K562 (cell line): ENCODE measurements around the gene CDC42SE2. TPM values are rescaled to one million over a fixed set of nuclear protein-coding genes. Genes with fewer than 3 reads are reported as not detected.
A peak's percentile ranks its signal among the peaks of the same experiment; 100 is the strongest.

Source experiments
- ATF2 ChIP-seq: sonication (generic); formaldehyde crosslinking; IDR thresholded peaks from 2 replicates; pipeline ENCODE4 v1.8.1; 2022; ENCODE audit warnings: missing genetic modification reagents
- CEBPG ChIP-seq, 3 experiments: fragments of 200-800 bp in 1 of 3; sonication (Bioruptor generic) in 1 of 3; sonication (generic) in 1 of 3; formaldehyde crosslinking in 1 of 3; IDR thresholded peaks in 2 of 3; conservative IDR thresholded peaks in 1 of 3; 2 replicates each; pipeline versions ENCODE4 v1.6.1 to v1.8.0; 2016 to 2022; ENCODE audit warnings: missing compliant biosample characterization in 2 of 3, missing genetic modification characterization in 2 of 3, mild to moderate bottlenecking in 1 of 3, missing genetic modification reagents in 1 of 3
- FIP1L1 ChIP-seq: fragments of 200-400 bp; formaldehyde crosslinking; IDR thresholded peaks from 2 replicates; pipeline ENCODE4 v1.6.1; 2018; ENCODE audit warnings: mild to moderate bottlenecking, low read depth, low read length; ENCODE audit not compliant: poor library complexity, severe bottlenecking
- GABPA ChIP-seq: fragments of 200-800 bp; sonication (Bioruptor generic); conservative IDR thresholded peaks from 2 replicates; pipeline ENCODE4 v1.6.1; 2016; ENCODE audit warnings: low read depth, missing genetic modification characterization, missing compliant biosample characterization
- HBP1 ChIP-seq: fragments of 450-650 bp; formaldehyde crosslinking; IDR thresholded peaks from 2 replicates; pipeline ENCODE4 v1.4.0; 2022; ENCODE audit warnings: missing genetic modification characterization
- HOMEZ ChIP-seq: fragments of 250-450 bp; sonication (Bioruptor Pico); IDR thresholded peaks from 2 replicates; pipeline ENCODE4 v1.4.0; 2020; ENCODE audit warnings: mild to moderate bottlenecking, moderate library complexity
- TOE1 ChIP-seq, 2 experiments: fragments of 450-650 bp in 1 of 2; sonication (generic) in 1 of 2; formaldehyde crosslinking in 1 of 2; IDR thresholded peaks; 2 replicates each; pipeline versions ENCODE4 v1.7.1 to v1.8.0; 2016 to 2022; ENCODE audit warnings: borderline replicate concordance in 2 of 2, mild to moderate bottlenecking in 2 of 2, antibody characterized with exemption in 1 of 2, inconsistent platforms in 1 of 2, low read depth in 1 of 2, missing genetic modification reagents in 1 of 2, moderate library complexity in 1 of 2
- ZNF280B ChIP-seq: fragments of 250-450 bp; sonication (Bioruptor Pico); IDR thresholded peaks from 2 replicates; pipeline ENCODE4 v1.5.1; 2021; ENCODE audit warnings: mild to moderate bottlenecking
- ZNF395 ChIP-seq: fragments of 200-800 bp; sonication (Bioruptor generic); IDR thresholded peaks from 2 replicates; pipeline ENCODE4 v1.6.1; 2017; ENCODE audit warnings: missing genetic modification characterization, missing compliant biosample characterization
- ZNF592 ChIP-seq: fragments of 450-650 bp; IDR thresholded peaks from 2 replicates; pipeline ENCODE4 v1.6.1; 2017; ENCODE audit warnings: antibody characterized with exemption, mild to moderate bottlenecking
- ZNF76 ChIP-seq: fragments of 250-450 bp; sonication (Bioruptor Pico); IDR thresholded peaks from 2 replicates; pipeline ENCODE4 v1.4.0; 2020; ENCODE audit warnings: mild to moderate bottlenecking, moderate library complexity, borderline replicate concordance
- polyA plus RNA-seq, 8 experiments: library from polyadenylated mRNA; depleted of rRNA in 4 of 8; stranded (reverse) in 5 of 8; unstranded in 3 of 8; fragments of >200 nt; fragmentation: Nextera tagmentation in 2 of 8; fragmentation: Illumina TruSeq in 1 of 8; extraction: Ambion mirVana in 2 of 8; extraction: Trizol in 1 of 8; gene quantifications; 2 replicates each; pipeline versions ENCODE4 v1.2.1 to v1.2.3, GENCODE V29; 2011 to 2014; ENCODE audit warnings: inconsistent platforms in 1 of 8, missing spikeins in 1 of 8
- total RNA-seq, 7 experiments: library from RNA; depleted of rRNA in 6 of 7; stranded (reverse); fragments of >200 nt in 6 of 7; fragmentation: Illumina TruSeq in 2 of 7; extraction: Trizol in 2 of 7; gene quantifications; 2 replicates each; pipeline versions ENCODE4 v1.2.1 to v1.2.3, GENCODE V29; 2011 to 2021; ENCODE audit warnings: low replicate concordance in 1 of 7

Gene CDC42SE2
- total and polyA plus RNA-seq, 9 of the 15 experiments (the other 6 are each of a cell fraction or from before 2014, with no cell fraction given): 24.8 to 44.3 (median 32.7) TPM

- TF ChIP-seq ZNF592 (peak; percentile 76), HBP1 (CRISPR knock-in tag) (no peak), ZNF395 (CRISPR knock-in tag) (no peak), GABPA (tag) (no peak), FIP1L1 (no peak), CEBPG (CRISPR knock-in tag; IDR thresholded peaks at IDR 0.05) (no peak), CEBPG (tag; conservative IDR thresholded peaks at IDR 0.05 in 1 of 2, IDR thresholded peaks at IDR 0.05 in 1 of 2) (peak; percentile 43 to 72; a peak in 3 of 4 replicates), TOE1 (IDR thresholded peaks at IDR 0.05; ENCODE audit: borderline replicate concordance) (no peak), TOE1 (CRISPR knock-in tag; IDR thresholded peaks at IDR 0.05; ENCODE audit: borderline replicate concordance, low read depth) (no peak), ZNF76 (CRISPR knock-in tag) (no peak), ZNF280B (no peak), HOMEZ (CRISPR knock-in tag) (no peak), ATF2 (CRISPR knock-in tag) (no peak)
Observed at GRCh38 chr5:131378721-131379541, 115.1 kb downstream of the CDC42SE2 start (continued).
